Measurements from ENCODE around the gene PTPN13. TPM values are rescaled to one million over a fixed set of nuclear protein-coding genes. Genes with fewer than 3 reads are reported as not detected.

Gene PTPN13
- total RNA-seq (2022; extraction: Qiagen RNA extraction) = 3.6 to 5.0 TPM (median 4.4 TPM) in 5 replicates

GRCh38 chr4:86593688-86594558, at the start of gene PTPN13:
Gene PTPN13, plus strand, starts transcription at chr4:86594315. Its CDS starts 40,942 bp downstream, at chr4:86635257.

DNA sequence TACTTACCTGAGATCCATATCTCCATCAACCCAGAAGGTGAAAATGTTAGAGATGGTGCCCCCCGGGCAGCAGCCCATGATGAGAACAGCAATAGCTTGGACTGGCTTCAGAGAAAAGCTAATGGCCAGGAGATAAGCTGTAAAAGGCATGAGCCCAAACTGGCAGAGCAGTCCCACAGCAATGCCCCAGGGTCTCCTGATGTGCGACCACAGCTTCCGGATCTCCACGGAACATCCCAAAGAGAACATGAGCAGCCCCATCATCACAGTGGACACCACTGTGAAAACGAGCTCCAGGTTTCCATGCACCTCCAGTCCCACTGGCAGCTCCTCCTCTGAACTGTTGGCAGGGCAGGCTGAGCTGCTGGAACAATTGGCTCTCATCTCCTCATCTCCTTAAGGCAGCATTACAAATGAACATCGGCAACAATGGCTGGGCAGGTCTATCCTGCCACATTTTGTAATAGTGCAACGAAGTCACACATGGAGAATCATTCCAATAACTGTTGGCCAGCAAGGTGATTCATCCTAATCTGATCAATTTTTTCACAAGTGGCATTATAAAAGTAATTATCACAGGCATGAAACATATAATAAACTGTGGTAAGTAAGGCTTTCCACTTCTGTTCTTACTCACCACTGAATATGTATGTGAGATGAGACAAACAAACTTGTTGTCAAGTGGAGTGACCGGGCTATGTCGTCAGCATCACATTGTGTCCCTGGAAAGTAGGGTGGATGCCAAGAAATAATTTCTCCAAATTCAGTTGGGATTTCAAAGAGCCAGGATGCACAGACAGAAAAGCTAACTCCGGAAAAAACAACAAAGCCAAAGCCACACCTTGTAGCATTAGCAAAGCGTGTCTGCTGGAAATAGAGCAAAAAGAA, 254.9 kb downstream of the PTPN13 start, which contains the start of gene SLC10A6:
TSS of gene SLC10A6 (minus strand) at position 653 of the 888 bp plus-strand sequence. CDS start at position 384, 269 bp downstream.

Other genes with a start within 250 kb of the PTPN13 start
- 0.22 to 0.71 TPM (median 0.43 TPM) in 5 replicates for gene MAPK10, start 234.3 kb upstream of the PTPN13 start, total RNA-seq (2022; extraction: Qiagen RNA extraction)

Data from A549 treated with CORT108297 at 1 μM for 4 hours (cell line).